Mucosa of descending colon (tissue), 3 donors: Measurements from ENCODE around the gene KRI1. TPM values are rescaled to one million over a fixed set of nuclear protein-coding genes. Genes with fewer than 3 reads are reported as not detected.

Source experiments
- ATAC-seq: fragments of 200-7000 bp; cut with Tn5 transposase; one replicate; pipeline ENCODE4 v1.9.1; 2020; ENCODE audit warnings: mild to moderate bottlenecking, moderate library complexity
- DNase-seq, 3 donors: peaks; one replicate each; pipeline ENCODE4 v3.0.0-alpha.2; 2020
- H3K36me3 ChIP-seq: fragments of 200-600 bp; one replicate; pipeline ENCODE4 v1.8.0; 2021; ENCODE audit warnings: low read depth, mild to moderate bottlenecking
- H3K4me1 ChIP-seq: fragments of 200-600 bp; one replicate; pipeline ENCODE4 v1.8.0; 2021; ENCODE audit warnings: low read depth, mild to moderate bottlenecking
- H3K4me3 ChIP-seq: fragments of 200-600 bp; one replicate; pipeline ENCODE4 v1.8.0; 2021; ENCODE audit warnings: mild to moderate bottlenecking
- H3K9me3 ChIP-seq: fragments of 200-600 bp; one replicate; pipeline ENCODE4 v1.8.0; 2021; ENCODE audit warnings: mild to moderate bottlenecking
- intact Hi-C, 2 donors: fragments of 100-400 bp; cut with DNase I in 1 of 2; cut with micrococcal nuclease in 1 of 2; formaldehyde crosslinking; loops; one replicate each; pipeline versions ENCODE4 v1.11.0 to v1.11.1; 2022; cut with DNase I, micrococcal nuclease
- total RNA-seq, 3 donors: library from RNA; stranded (reverse); fragmentation: NEBNext Ultra II Directional in 2 of 3; extraction: Animal tissue kit (Norgen Biotek cat#: 25700) in 2 of 3; gene quantifications; one replicate each; pipeline versions ENCODE4 v1.2.1 to v1.2.4, GENCODE V29; 2021 to 2023
- TF ChIP-seq, protein P1 (sequence below): fragments of 200-600 bp; IDR thresholded peaks from one replicate; pipeline ENCODE4 v1.8.0; 2022; ENCODE audit warnings: antibody characterized with exemption, mild to moderate bottlenecking
- donor health status: DM: no; HTN: no; CAD: no; lungs with moderate emphysema.
- donor health status: DM: no; HTN: no; CAD: no.
- donor health status: DM: no; HTN: yes; CAD: no.

The KRI1 gene
- total RNA-seq, 3 donors from 2014 or later: 12.0 to 23.3 (median 17.0) TPM

DNA sequence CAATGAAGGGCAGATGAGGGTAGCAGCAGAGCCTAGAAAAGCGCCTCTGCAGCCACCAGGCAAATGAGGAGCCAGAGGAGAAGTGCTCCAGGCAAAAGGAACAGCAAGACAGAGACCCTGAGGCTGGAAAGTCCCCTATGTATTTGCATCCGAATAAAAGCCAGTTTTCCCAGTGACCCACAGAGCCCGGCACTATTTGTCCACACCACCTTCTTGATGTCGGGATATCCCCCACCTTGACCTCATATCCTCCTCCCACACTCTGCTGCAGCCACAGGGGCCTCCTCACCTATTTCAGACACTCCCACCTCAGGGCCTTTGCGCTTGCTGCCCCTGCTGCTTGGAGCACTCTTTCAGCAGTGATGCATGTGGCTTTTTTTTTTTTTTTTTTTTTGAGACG, 15.5 kb downstream of the KRI1 start:
- TF ChIP-seq, protein P1, sequence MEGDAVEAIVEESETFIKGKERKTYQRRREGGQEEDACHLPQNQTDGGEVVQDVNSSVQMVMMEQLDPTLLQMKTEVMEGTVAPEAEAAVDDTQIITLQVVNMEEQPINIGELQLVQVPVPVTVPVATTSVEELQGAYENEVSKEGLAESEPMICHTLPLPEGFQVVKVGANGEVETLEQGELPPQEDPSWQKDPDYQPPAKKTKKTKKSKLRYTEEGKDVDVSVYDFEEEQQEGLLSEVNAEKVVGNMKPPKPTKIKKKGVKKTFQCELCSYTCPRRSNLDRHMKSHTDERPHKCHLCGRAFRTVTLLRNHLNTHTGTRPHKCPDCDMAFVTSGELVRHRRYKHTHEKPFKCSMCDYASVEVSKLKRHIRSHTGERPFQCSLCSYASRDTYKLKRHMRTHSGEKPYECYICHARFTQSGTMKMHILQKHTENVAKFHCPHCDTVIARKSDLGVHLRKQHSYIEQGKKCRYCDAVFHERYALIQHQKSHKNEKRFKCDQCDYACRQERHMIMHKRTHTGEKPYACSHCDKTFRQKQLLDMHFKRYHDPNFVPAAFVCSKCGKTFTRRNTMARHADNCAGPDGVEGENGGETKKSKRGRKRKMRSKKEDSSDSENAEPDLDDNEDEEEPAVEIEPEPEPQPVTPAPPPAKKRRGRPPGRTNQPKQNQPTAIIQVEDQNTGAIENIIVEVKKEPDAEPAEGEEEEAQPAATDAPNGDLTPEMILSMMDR: no peak
- Histone ChIP-seq H3K4me1 (peaks cover 28% of the 10 kb centered on the region), H3K36me3 (peaks cover 21% of the 10 kb centered on the region), H3K9me3 (no peaks in the 10 kb centered on the region), H3K4me3 (no peak overlapping the region)
- intact Hi-C loops: no loop called here
- ATAC-seq: no peak
- no peak for DNase-seq

DNA sequence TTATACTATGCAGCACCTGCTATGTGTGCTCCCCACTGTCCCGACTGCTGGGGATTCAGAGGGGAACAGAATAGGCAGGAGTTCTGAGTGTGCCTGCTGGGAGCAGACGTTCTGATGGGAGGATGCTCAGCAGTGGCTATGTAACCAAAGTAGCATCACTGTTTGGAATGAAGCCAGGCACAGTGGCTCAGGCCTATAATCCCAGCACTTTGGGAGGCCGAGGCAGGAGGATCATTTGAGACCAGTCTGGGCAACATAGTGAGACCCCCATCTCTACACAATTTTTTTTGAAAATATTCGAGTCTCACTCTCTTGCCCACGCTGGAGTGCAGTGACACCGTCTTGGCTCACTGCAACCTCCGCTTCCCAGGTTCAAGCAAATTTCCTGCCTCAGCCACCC, 16.1 kb downstream of the KRI1 start:
- Histone ChIP-seq H3K36me3 (peaks cover 21% of the 10 kb centered on the region), H3K4me1 (peaks cover 31% of the 10 kb centered on the region), H3K4me3 (no peak overlapping the region), H3K9me3 (no peaks in the 10 kb centered on the region)
- TF ChIP-seq, protein P1: no peak
- no peak for DNase-seq
- ATAC-seq: no peak
- intact Hi-C loops: no loop called here

DNA sequence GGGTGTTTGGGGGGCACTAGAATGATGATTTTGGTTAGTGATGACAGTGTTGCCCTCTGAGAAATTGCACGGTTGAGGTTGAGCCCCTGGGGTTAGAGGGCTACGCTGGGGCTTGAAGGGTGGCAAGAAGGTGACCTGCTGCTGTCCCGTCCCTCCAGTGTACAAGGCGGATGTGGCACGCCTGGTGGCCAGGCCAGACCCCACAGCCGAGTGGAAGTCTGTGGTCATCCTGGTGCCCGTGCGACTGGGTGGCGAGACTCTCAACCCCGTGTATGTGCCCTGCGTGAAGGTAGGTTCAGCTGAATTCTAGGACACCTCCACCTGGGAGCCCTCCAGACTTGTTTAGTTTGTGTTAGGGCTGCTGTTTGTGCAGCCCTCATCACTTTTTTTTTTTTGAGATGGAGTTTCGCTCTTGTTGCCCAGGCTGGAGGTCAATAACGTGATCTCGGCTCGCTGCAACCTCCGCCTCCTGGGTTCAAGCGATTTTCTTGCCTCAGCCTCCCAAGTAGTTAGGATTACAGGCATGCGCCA, 17.0 kb downstream of the KRI1 start:
- no peak overlapping the region for H3K4me3 ChIP-seq
- ATAC-seq (no peak), DNase-seq (no peak)
- H3K9me3 ChIP-seq: no peaks in the 10 kb centered on the region
- TF ChIP-seq, protein P1: no peak
- peaks cover 21% of the 10 kb centered on the region for H3K36me3 ChIP-seq
- peaks cover 28% of the 10 kb centered on the region for H3K4me1 ChIP-seq
- intact Hi-C loops: no loop called here

DNA sequence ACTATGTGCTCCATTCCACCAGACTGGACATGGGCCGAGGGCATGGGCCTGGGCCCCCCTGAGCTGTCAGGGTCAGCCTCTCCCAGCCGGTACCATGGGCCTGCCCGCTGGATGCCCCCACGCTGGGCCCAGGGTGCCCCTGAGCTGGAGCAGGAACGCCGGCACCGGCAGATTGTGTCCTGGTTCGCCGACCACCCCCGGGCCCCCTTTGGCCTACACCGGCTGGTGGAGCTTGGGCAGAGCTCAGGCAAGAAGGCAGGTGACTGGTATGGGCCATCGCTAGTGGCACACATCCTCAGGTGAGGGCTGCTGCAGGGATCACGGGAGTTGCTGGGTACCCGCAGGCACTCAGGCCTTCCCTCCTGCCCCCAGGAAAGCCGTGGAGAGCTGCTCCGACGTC, 19.0 kb downstream of the KRI1 start:
- Histone ChIP-seq H3K36me3 (peaks cover 21% of the 10 kb centered on the region), H3K9me3 (no peaks in the 10 kb centered on the region), H3K4me3 (no peak overlapping the region), H3K4me1 (peaks cover 33% of the 10 kb centered on the region)
- ATAC-seq (no peak), DNase-seq (no peak)
- TF ChIP-seq, protein P1: no peak
- intact Hi-C loops: no loop called here

DNA sequence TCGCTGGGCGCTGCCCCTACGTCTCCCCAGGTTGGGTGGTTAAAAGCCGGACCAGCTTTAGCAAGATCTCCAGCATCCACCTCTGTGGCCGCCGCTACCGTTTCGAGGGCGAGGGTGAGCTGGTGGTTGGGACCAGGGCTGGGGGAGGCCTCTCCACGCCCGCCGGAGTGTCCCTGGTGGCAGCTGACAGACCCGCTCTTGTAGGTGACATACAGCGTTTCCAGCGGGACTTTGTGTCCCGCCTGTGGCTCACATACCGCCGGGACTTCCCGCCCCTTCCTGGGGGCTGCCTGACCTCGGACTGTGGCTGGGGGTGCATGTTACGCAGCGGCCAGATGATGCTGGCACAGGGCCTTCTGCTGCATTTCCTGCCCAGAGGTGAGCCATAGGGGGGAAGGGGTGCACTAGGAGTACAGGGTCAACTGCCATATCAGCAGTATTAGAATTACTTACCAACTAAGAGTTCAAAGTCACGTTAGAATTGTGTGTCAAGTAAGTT, 21.0 kb downstream of the KRI1 start:
- Histone ChIP-seq H3K36me3 (peaks cover 15% of the 10 kb centered on the region), H3K4me3 (peak overlapping the region; percentile 95), H3K9me3 (no peaks in the 10 kb centered on the region), H3K4me1 (peaks cover 24% of the 10 kb centered on the region)
- no peak for ATAC-seq
- intact Hi-C loops: no loop called here
- DNase-seq: peak in 2 of 3 donors; percentile 58 to 66
- TF ChIP-seq, protein P1: no peak
